ENCODE data around the gene OVCH1.

Gene OVCH1

GRCh38 chr12:29497588-29497987, at the start of gene OVCH1:
OVCH1 (minus strand) TSS chr12:29497686; CDS start chr12:29497686, 0 bp downstream.
- TF ChIP-seq CTCF (IDR thresholded peaks at IDR 0.05; ENCODE audit: insufficient read depth, low read depth, low read length, missing control alignments) = no peak
- no peak within 1 kb of the TSS for H3K4me3 ChIP-seq (ENCODE audit: low read length)
- no peak for DNase-seq (ENCODE audit: low read depth)

- DNase-seq (ENCODE audit: low read depth) = peak; percentile 5
- no peak overlapping the region for H3K4me3 ChIP-seq (ENCODE audit: low read length)
- no peak for TF ChIP-seq CTCF (IDR thresholded peaks at IDR 0.05; ENCODE audit: insufficient read depth, low read depth, low read length, missing control alignments)
These were observed 49.7 kb upstream of the OVCH1 start for GRCh38 chr12:29547151-29547632.

- no peak for DNase-seq (ENCODE audit: low read depth)
- no peak for TF ChIP-seq CTCF (IDR thresholded peaks at IDR 0.05; ENCODE audit: insufficient read depth, low read depth, low read length, missing control alignments)
- no peak overlapping the region for H3K4me3 ChIP-seq (ENCODE audit: low read length)
These were observed 48.5 kb upstream of the OVCH1 start for GRCh38 chr12:29546000-29546399.

GRCh38 chr12:29545102-29545467, 47.6 kb upstream of the OVCH1 start:
- no peak overlapping the region for H3K4me3 ChIP-seq (ENCODE audit: low read length)
- no peak for TF ChIP-seq CTCF (IDR thresholded peaks at IDR 0.05; ENCODE audit: insufficient read depth, low read depth, low read length, missing control alignments)
- no peak for DNase-seq (ENCODE audit: low read depth)

- no peak overlapping the region for H3K4me3 ChIP-seq (ENCODE audit: low read length)
- TF ChIP-seq CTCF (IDR thresholded peaks at IDR 0.05; ENCODE audit: insufficient read depth, low read depth, low read length, missing control alignments) = no peak
These were observed 47.1 kb upstream of the OVCH1 start for GRCh38 chr12:29544428-29545101.

GRCh38 chr12:29543036-29543435, 45.5 kb upstream of the OVCH1 start:
- no peak overlapping the region for H3K4me3 ChIP-seq (ENCODE audit: low read length)
- no peak for DNase-seq (ENCODE audit: low read depth)
- no peak for TF ChIP-seq CTCF (IDR thresholded peaks at IDR 0.05; ENCODE audit: insufficient read depth, low read depth, low read length, missing control alignments)

More at GRCh38 chr12:29544428-29545101, 47.1 kb upstream of the OVCH1 start:
- no peak for DNase-seq (ENCODE audit: low read depth)

GRCh38 chr12:29537298-29537697, 39.8 kb upstream of the OVCH1 start:
- no peak overlapping the region for H3K4me3 ChIP-seq (ENCODE audit: low read length)
- TF ChIP-seq CTCF (IDR thresholded peaks at IDR 0.05; ENCODE audit: insufficient read depth, low read depth, low read length, missing control alignments) = no peak
- DNase-seq (ENCODE audit: low read depth) = peak; percentile 90

All from epithelial cell of esophagus (primary cell).